ENCODE measurements around the gene CASP8. TPM values are rescaled to one million over a fixed set of nuclear protein-coding genes. Genes with fewer than 3 reads are reported as not detected.

The CASP8 gene
- 12.5 TPM for polyA plus RNA-seq (2013, experiment 1 of 2)
- polyA plus RNA-seq (2013, experiment 2 of 2) = 10.6 TPM

- H3K4me1 ChIP-seq (ENCODE audit: control insufficient read depth, insufficient read depth, low read depth, low read length) = peaks cover 14% of the 10 kb centered on the region
- peak within 1 kb of the TSS; percentile 10 for H3K4me2 ChIP-seq (ENCODE audit: low read length, poor library complexity, severe bottlenecking)
- H3K18ac ChIP-seq (ENCODE audit: low read depth in 1 of 2, low read length in 2 of 2) = peak within 1 kb of the TSS; percentile 80 to 94
- peak within 1 kb of the TSS; percentile 21 to 59 for H2BK12ac ChIP-seq (ENCODE audit: low read length in 2 of 2)
- H3K23ac ChIP-seq (ENCODE audit: low read length in 2 of 2) = no peak within 1 kb of the TSS
- no peaks in the 10 kb centered on the region for H3K36me3 ChIP-seq (ENCODE audit: control insufficient read depth in 1 of 2, insufficient read depth in 2 of 2, low read depth in 1 of 2, low read length in 2 of 2)
- peak within 1 kb of the TSS; percentile 97 for H4K8ac ChIP-seq (ENCODE audit: low read length)
- no peak within 1 kb of the TSS for H3K27ac ChIP-seq (ENCODE audit: low read length, poor library complexity, severe bottlenecking)
- H2BK120ac ChIP-seq (ENCODE audit: low read depth, low read length) = peak within 1 kb of the TSS; percentile 87
- H2AK5ac ChIP-seq (ENCODE audit: low read length, severe bottlenecking) = peak within 1 kb of the TSS; percentile 82
- H3K9ac ChIP-seq (ENCODE audit: low read length) = peak within 1 kb of the TSS; percentile 93
- peak within 1 kb of the TSS in 1 of 2 experiments; percentile 89 for H3K4me3 ChIP-seq (ENCODE audit: insufficient read depth in 1 of 2, low read depth in 1 of 2, low read length in 2 of 2)
- peak; percentile 83 for DNase-seq
- H2BK15ac ChIP-seq (ENCODE audit: low read depth, poor library complexity, severe bottlenecking) = no peak within 1 kb of the TSS
- 63% methylated on average over 10 of the region's 10 CpGs for WGBS
- H2BK5ac ChIP-seq (ENCODE audit: low read depth, low read length, poor library complexity, severe bottlenecking) = no peak within 1 kb of the TSS
- H2AFZ ChIP-seq (ENCODE audit: low read depth, low read length) = peak within 1 kb of the TSS; percentile 36
- no peaks in the 10 kb centered on the region for H3K27me3 ChIP-seq (ENCODE audit: control insufficient read depth in 1 of 2, insufficient read depth in 1 of 2, low read length in 2 of 2)
- peaks cover 23% of the 10 kb centered on the region for H3K79me1 ChIP-seq (replicated peaks; ENCODE audit: low read length, poor library complexity, severe bottlenecking)
- H3K14ac ChIP-seq (ENCODE audit: low read length in 2 of 2) = peak within 1 kb of the TSS in 1 of 2 experiments; percentile 4
- peak within 1 kb of the TSS; percentile 47 to 79 for H3K4ac ChIP-seq (ENCODE audit: low read depth in 1 of 2, low read length in 2 of 2)
- H4K91ac ChIP-seq (ENCODE audit: low read length) = peak within 1 kb of the TSS; percentile 95
- H3K9me3 ChIP-seq (ENCODE audit: control insufficient read depth, low read length) = no peaks in the 10 kb centered on the region
Observed at GRCh38 chr2:201260302-201260800, at the start of gene CASP8. Gene CASP8, plus strand, starts transcription at chr2:201260536. Its CDS starts 5,951 bp downstream, at chr2:201266487.

- H2BK5ac ChIP-seq (ENCODE audit: low read depth, low read length, poor library complexity, severe bottlenecking) = no peak overlapping the region
- peaks cover 0 to 11% of the 10 kb centered on the region in 2 experiments for H3K36me3 ChIP-seq (ENCODE audit: control insufficient read depth in 1 of 2, insufficient read depth in 2 of 2, low read depth in 1 of 2, low read length in 2 of 2)
- no peak overlapping the region for H2AK5ac ChIP-seq (ENCODE audit: low read length, severe bottlenecking)
- H2AFZ ChIP-seq (ENCODE audit: low read depth, low read length) = no peak overlapping the region
- no peak overlapping the region for H3K9ac ChIP-seq (ENCODE audit: low read length)
- no peak overlapping the region for H4K8ac ChIP-seq (ENCODE audit: low read length)
- H2BK120ac ChIP-seq (ENCODE audit: low read depth, low read length) = no peak overlapping the region
- no peak overlapping the region for H4K91ac ChIP-seq (ENCODE audit: low read length)
- no peak overlapping the region for H3K4me2 ChIP-seq (ENCODE audit: low read length, poor library complexity, severe bottlenecking)
- no peak overlapping the region for H3K23ac ChIP-seq (ENCODE audit: low read length in 2 of 2)
- no peaks in the 10 kb centered on the region for H3K9me3 ChIP-seq (ENCODE audit: control insufficient read depth, low read length)
- H2BK15ac ChIP-seq (ENCODE audit: low read depth, poor library complexity, severe bottlenecking) = no peak overlapping the region
- WGBS = 98% methylated on average over 3 of the region's 4 CpGs
- no peak for DNase-seq
- no peak overlapping the region for H3K18ac ChIP-seq (ENCODE audit: low read depth in 1 of 2, low read length in 2 of 2)
- H3K79me1 ChIP-seq (replicated peaks; ENCODE audit: low read length, poor library complexity, severe bottlenecking) = no peaks in the 10 kb centered on the region
- no peak overlapping the region for H3K4me3 ChIP-seq (ENCODE audit: insufficient read depth in 1 of 2, low read depth in 1 of 2, low read length in 2 of 2)
- H2BK12ac ChIP-seq (ENCODE audit: low read length in 2 of 2) = no peak overlapping the region
- H3K14ac ChIP-seq (ENCODE audit: low read length in 2 of 2) = no peak overlapping the region
- H3K4me1 ChIP-seq (ENCODE audit: control insufficient read depth, insufficient read depth, low read depth, low read length) = peaks cover 2% of the 10 kb centered on the region
- H3K4ac ChIP-seq (ENCODE audit: low read depth in 1 of 2, low read length in 2 of 2) = no peak overlapping the region
- H3K27me3 ChIP-seq (ENCODE audit: control insufficient read depth in 1 of 2, insufficient read depth in 1 of 2, low read length in 2 of 2) = no peaks in the 10 kb centered on the region
- no peak overlapping the region for H3K27ac ChIP-seq (ENCODE audit: low read length, poor library complexity, severe bottlenecking)
Observed at GRCh38 chr2:201215963-201216362, 44.4 kb upstream of the CASP8 start.

GRCh38 chr2:201216918-201217317 is 43.4 kb upstream of the CASP8 start:
- Histone ChIP-seq H2BK12ac (ENCODE audit: low read length in 2 of 2) (no peak overlapping the region), H3K23ac (ENCODE audit: low read length in 2 of 2) (no peak overlapping the region), H2BK5ac (ENCODE audit: low read depth, low read length, poor library complexity, severe bottlenecking) (no peak overlapping the region), H2BK120ac (ENCODE audit: low read depth, low read length) (no peak overlapping the region), H4K8ac (ENCODE audit: low read length) (no peak overlapping the region), H3K4me2 (ENCODE audit: low read length, poor library complexity, severe bottlenecking) (no peak overlapping the region), H3K79me1 (replicated peaks; ENCODE audit: low read length, poor library complexity, severe bottlenecking) (no peaks in the 10 kb centered on the region), H2AK5ac (ENCODE audit: low read length, severe bottlenecking) (no peak overlapping the region), H3K36me3 (ENCODE audit: control insufficient read depth in 1 of 2, insufficient read depth in 2 of 2, low read depth in 1 of 2, low read length in 2 of 2) (peaks cover 0 to 11% of the 10 kb centered on the region in 2 experiments), H4K91ac (ENCODE audit: low read length) (no peak overlapping the region), H3K9ac (ENCODE audit: low read length) (no peak overlapping the region), H3K4me1 (ENCODE audit: control insufficient read depth, insufficient read depth, low read depth, low read length) (peaks cover 2% of the 10 kb centered on the region), H3K27me3 (ENCODE audit: control insufficient read depth in 1 of 2, insufficient read depth in 1 of 2, low read length in 2 of 2) (no peaks in the 10 kb centered on the region), H2AFZ (ENCODE audit: low read depth, low read length) (no peak overlapping the region), H2BK15ac (ENCODE audit: low read depth, poor library complexity, severe bottlenecking) (no peak overlapping the region), H3K14ac (ENCODE audit: low read length in 2 of 2) (no peak overlapping the region), H3K4me3 (ENCODE audit: insufficient read depth in 1 of 2, low read depth in 1 of 2, low read length in 2 of 2) (no peak overlapping the region), H3K4ac (ENCODE audit: low read depth in 1 of 2, low read length in 2 of 2) (no peak overlapping the region), H3K9me3 (ENCODE audit: control insufficient read depth, low read length) (no peaks in the 10 kb centered on the region), H3K27ac (ENCODE audit: low read length, poor library complexity, severe bottlenecking) (no peak overlapping the region), H3K18ac (ENCODE audit: low read depth in 1 of 2, low read length in 2 of 2) (no peak overlapping the region)
- DNase-seq = no peak
- no CpG with 5 or more reads among the region's 1 CpG for WGBS

GRCh38 chr2:201218780-201219179 is 41.6 kb upstream of the CASP8 start:
- Histone ChIP-seq H3K4me1 (ENCODE audit: control insufficient read depth, insufficient read depth, low read depth, low read length) (peaks cover 2% of the 10 kb centered on the region), H2BK12ac (ENCODE audit: low read length in 2 of 2) (no peak overlapping the region), H3K18ac (ENCODE audit: low read depth in 1 of 2, low read length in 2 of 2) (no peak overlapping the region), H3K27ac (ENCODE audit: low read length, poor library complexity, severe bottlenecking) (no peak overlapping the region), H2BK15ac (ENCODE audit: low read depth, poor library complexity, severe bottlenecking) (no peak overlapping the region), H3K9ac (ENCODE audit: low read length) (no peak overlapping the region), H3K4me2 (ENCODE audit: low read length, poor library complexity, severe bottlenecking) (no peak overlapping the region), H3K36me3 (ENCODE audit: control insufficient read depth in 1 of 2, insufficient read depth in 2 of 2, low read depth in 1 of 2, low read length in 2 of 2) (peaks cover 0 to 11% of the 10 kb centered on the region in 2 experiments), H3K4ac (ENCODE audit: low read depth in 1 of 2, low read length in 2 of 2) (no peak overlapping the region), H3K27me3 (ENCODE audit: control insufficient read depth in 1 of 2, insufficient read depth in 1 of 2, low read length in 2 of 2) (no peaks in the 10 kb centered on the region), H4K8ac (ENCODE audit: low read length) (no peak overlapping the region), H2AFZ (ENCODE audit: low read depth, low read length) (no peak overlapping the region), H2AK5ac (ENCODE audit: low read length, severe bottlenecking) (no peak overlapping the region), H3K79me1 (replicated peaks; ENCODE audit: low read length, poor library complexity, severe bottlenecking) (no peaks in the 10 kb centered on the region), H3K4me3 (ENCODE audit: insufficient read depth in 1 of 2, low read depth in 1 of 2, low read length in 2 of 2) (no peak overlapping the region), H3K23ac (ENCODE audit: low read length in 2 of 2) (no peak overlapping the region), H2BK120ac (ENCODE audit: low read depth, low read length) (no peak overlapping the region), H4K91ac (ENCODE audit: low read length) (no peak overlapping the region), H3K9me3 (ENCODE audit: control insufficient read depth, low read length) (no peaks in the 10 kb centered on the region), H3K14ac (ENCODE audit: low read length in 2 of 2) (no peak overlapping the region), H2BK5ac (ENCODE audit: low read depth, low read length, poor library complexity, severe bottlenecking) (no peak overlapping the region)
- WGBS = 97% methylated on average over 6 of the region's 6 CpGs
- DNase-seq = no peak

Measured in mesenchymal stem cell (in vitro differentiated cells and primary cell).